ENCODE results near the gene SCFD1.

- TF ChIP-seq CTCF (conservative IDR thresholded peaks at IDR 0.05; ENCODE audit: low read depth, low read length) (no peak), EZH2 (IDR thresholded peaks at IDR 0.05; ENCODE audit: borderline replicate concordance, low read depth, low read length, poor library complexity, severe bottlenecking) (no peak)
Measured at GRCh38 chr14:30680036-30680435, 57.9 kb downstream of the SCFD1 start.
